Gastroesophageal sphincter (tissue), 3 donors: ENCODE measurements around the gene SAMM50.

Source experiments
- POLR2A ChIP-seq, 2 donors: fragments of 450-650 bp; IDR thresholded peaks; one replicate each; pipeline ENCODE4 v1.6.1; 2017; ENCODE audit warnings: antibody characterized with exemption in 2 of 2, mild to moderate bottlenecking in 2 of 2, moderate library complexity in 1 of 2
- POLR2AphosphoS5 ChIP-seq: sonication (generic); formaldehyde crosslinking; IDR thresholded peaks from one replicate; pipeline ENCODE4 v1.6.1; 2017; ENCODE audit warnings: antibody characterized with exemption
- TF ChIP-seq, protein P1 (sequence below), 4 experiments: fragments of 200-600 bp in 2 of 4; fragments of 450-650 bp in 2 of 4; sonication (generic) in 1 of 4; IDR thresholded peaks; one replicate each; pipeline ENCODE4 v1.5.1; 2017 to 2019; ENCODE audit warnings: antibody characterized with exemption in 4 of 4, mild to moderate bottlenecking in 2 of 4, moderate library complexity in 2 of 4

DNA sequence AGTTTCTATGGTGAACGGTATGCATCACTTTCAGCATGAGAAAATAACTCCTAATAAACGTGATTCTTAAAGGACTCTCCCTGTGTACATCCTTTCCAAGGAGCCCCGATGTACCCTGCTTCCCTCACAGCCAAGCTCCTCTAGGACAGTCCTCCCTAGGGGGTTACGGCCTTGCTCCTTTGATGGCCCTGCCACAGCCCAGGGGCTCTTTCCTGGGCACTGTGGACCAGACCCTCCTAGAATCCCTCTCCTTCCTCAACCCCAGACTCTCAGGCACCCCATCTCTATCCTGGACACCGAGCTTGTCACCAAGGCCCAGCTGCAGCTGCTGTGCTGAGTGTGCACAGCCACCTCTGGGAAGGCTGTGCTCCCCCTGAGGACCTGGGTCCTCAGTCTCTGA, 3.9 kb upstream of the SAMM50 start:
- TF ChIP-seq, protein P1, sequence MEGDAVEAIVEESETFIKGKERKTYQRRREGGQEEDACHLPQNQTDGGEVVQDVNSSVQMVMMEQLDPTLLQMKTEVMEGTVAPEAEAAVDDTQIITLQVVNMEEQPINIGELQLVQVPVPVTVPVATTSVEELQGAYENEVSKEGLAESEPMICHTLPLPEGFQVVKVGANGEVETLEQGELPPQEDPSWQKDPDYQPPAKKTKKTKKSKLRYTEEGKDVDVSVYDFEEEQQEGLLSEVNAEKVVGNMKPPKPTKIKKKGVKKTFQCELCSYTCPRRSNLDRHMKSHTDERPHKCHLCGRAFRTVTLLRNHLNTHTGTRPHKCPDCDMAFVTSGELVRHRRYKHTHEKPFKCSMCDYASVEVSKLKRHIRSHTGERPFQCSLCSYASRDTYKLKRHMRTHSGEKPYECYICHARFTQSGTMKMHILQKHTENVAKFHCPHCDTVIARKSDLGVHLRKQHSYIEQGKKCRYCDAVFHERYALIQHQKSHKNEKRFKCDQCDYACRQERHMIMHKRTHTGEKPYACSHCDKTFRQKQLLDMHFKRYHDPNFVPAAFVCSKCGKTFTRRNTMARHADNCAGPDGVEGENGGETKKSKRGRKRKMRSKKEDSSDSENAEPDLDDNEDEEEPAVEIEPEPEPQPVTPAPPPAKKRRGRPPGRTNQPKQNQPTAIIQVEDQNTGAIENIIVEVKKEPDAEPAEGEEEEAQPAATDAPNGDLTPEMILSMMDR (IDR thresholded peaks at IDR 0.05), result no peak
- TF ChIP-seq POLR2A (IDR thresholded peaks at IDR 0.05) (no peak), POLR2AphosphoS5 (no peak)
